Peyer's patch (tissue), 4 donors: Measurements from ENCODE around the gene AKT2. TPM values are rescaled to one million over a fixed set of nuclear protein-coding genes. Genes with fewer than 3 reads are reported as not detected.

Experiments used
- DNase-seq, 3 donors: peaks; one replicate each; pipeline ENCODE4 v3.0.0-alpha.2; 2017 to 2019
- H3K27ac ChIP-seq, 4 donors: fragments of 200-600 bp; sonication (generic); one replicate each; pipeline ENCODE4 v1.5.1; 2016 to 2019
- H3K27me3 ChIP-seq, 2 donors: fragments of 200-600 bp; sonication (generic); one replicate each; pipeline ENCODE4 v1.5.1; 2019
- H3K36me3 ChIP-seq, 3 donors: fragments of 200-600 bp; sonication (generic); one replicate each; pipeline ENCODE4 v1.5.1; 2016 to 2019
- H3K4me1 ChIP-seq, 4 donors: fragments of 200-600 bp; sonication (generic); one replicate each; pipeline ENCODE4 v1.5.1; 2016 to 2019
- H3K4me3 ChIP-seq, 4 donors: fragments of 200-600 bp; sonication (generic); 1 replicate in 3 of 4; 2 replicates in 1 of 4; pipeline ENCODE4 v1.5.1; 2016 to 2019; ENCODE audit warnings: mild to moderate bottlenecking in 1 of 4
- H3K9me3 ChIP-seq, 4 donors: fragments of 200-600 bp; sonication (generic); one replicate each; pipeline ENCODE4 v1.5.1; 2016 to 2019; ENCODE audit warnings: mild to moderate bottlenecking in 1 of 4
- CTCF ChIP-seq, 6 experiments: fragments of 450-650 bp in 4 of 6; fragments of 200-600 bp in 2 of 6; sonication (generic) in 1 of 6; IDR thresholded peaks; one replicate each; pipeline ENCODE4 v1.5.1; 2017 to 2019; ENCODE audit warnings: antibody characterized with exemption in 6 of 6, mild to moderate bottlenecking in 3 of 6, moderate library complexity in 1 of 6
- POLR2A ChIP-seq, 2 donors: fragments of 450-650 bp; IDR thresholded peaks; one replicate each; pipeline ENCODE4 v1.5.1; 2017; ENCODE audit warnings: antibody characterized with exemption in 2 of 2, mild to moderate bottlenecking in 2 of 2, moderate library complexity in 2 of 2
- total RNA-seq, 4 donors: library from RNA; depleted of rRNA; stranded (reverse); fragments of >200 nt; gene quantifications; one replicate each; pipeline ENCODE4 v1.1.0, GENCODE V29; 2016

Gene AKT2
- total RNA-seq, 4 donors from 2014 or later: 67.1 to 146 (median 100) TPM

DNA sequence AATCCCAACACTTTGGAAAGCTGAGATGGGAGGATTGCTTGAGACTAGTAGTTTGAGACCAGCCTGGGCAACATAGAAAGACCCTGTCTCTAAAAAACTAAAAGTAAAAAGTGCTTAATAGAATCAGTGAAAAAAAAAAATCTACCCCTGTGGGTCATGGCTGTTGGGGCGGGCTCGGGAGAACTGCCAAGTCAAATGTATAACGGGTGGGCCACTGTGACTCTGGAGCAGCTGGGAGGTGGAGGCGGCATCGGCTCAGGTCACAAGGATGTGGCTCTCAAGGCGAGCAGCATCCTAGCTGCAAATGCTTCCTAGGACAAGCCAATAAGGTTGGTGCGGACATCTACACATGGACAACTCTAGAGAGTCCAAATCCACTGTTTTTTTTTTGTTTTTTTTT is 32.2 kb upstream of the AKT2 start:
- no peaks in the 10 kb centered on the region for H3K4me1 ChIP-seq
- H3K27me3 ChIP-seq: no peaks in the 10 kb centered on the region
- H3K36me3 ChIP-seq: peaks cover 0 to 21% (median 0%) of the 10 kb centered on the region in 3 donors
- no peak for DNase-seq
- H3K4me3 ChIP-seq: no peak overlapping the region
- no peaks in the 10 kb centered on the region for H3K9me3 ChIP-seq
- H3K27ac ChIP-seq: no peak overlapping the region
- no peak for TF ChIP-seq CTCF (IDR thresholded peaks at IDR 0.05)
- TF ChIP-seq POLR2A (IDR thresholded peaks at IDR 0.05): no peak

DNA sequence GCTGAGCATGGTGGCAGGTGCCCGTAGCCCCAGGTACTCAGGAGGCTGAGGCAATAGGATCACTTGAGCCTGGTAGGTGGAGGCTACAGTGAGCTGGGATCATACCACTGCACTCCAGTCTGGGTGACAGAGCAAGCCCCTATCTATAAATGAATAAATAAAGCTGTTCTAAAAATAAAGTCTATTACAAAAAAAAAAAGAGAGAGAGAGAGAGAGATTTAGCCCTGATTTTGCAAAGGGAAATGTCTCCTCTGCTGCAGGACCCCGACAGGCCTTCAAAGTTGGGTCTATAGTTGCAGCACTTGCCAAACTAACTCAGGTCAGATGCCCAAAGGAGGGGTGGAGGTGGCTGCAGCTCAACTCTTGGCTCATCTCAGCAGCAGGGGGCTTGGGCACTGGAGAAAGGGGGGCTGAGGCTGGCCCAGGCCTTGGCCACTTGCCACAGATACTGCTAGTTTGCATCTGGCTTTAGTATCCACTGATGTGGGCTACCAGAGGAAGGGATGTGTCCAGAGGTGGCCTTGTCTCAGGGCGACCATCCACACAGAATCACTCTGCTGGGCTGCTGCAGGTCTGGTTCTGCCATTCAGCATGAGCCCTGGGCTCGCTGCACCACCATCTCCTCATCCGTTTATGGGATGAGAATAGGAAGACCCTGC is 30.8 kb upstream of the AKT2 start:
- Histone ChIP-seq H3K36me3 (peaks cover 0 to 7% (median 0%) of the 10 kb centered on the region in 3 donors), H3K4me3 (no peak overlapping the region), H3K27me3 (no peaks in the 10 kb centered on the region), H3K4me1 (no peaks in the 10 kb centered on the region), H3K9me3 (no peaks in the 10 kb centered on the region), H3K27ac (no peak overlapping the region)
- DNase-seq: no peak
- no peak for TF ChIP-seq CTCF (IDR thresholded peaks at IDR 0.05)
- TF ChIP-seq POLR2A (IDR thresholded peaks at IDR 0.05): no peak

GRCh38 chr19:40314656-40315055 is 29.5 kb upstream of the AKT2 start:
- no peak overlapping the region for H3K27ac ChIP-seq
- H3K4me1 ChIP-seq: no peaks in the 10 kb centered on the region
- no peaks in the 10 kb centered on the region for H3K36me3 ChIP-seq
- TF ChIP-seq POLR2A (IDR thresholded peaks at IDR 0.05) (no peak), CTCF (IDR thresholded peaks at IDR 0.05) (no peak)
- H3K27me3 ChIP-seq: no peaks in the 10 kb centered on the region
- no peaks in the 10 kb centered on the region for H3K9me3 ChIP-seq
- no peak for DNase-seq
- H3K4me3 ChIP-seq: no peak overlapping the region

- no peaks in the 10 kb centered on the region for H3K36me3 ChIP-seq
- no peak overlapping the region for H3K4me3 ChIP-seq
- H3K27me3 ChIP-seq: no peaks in the 10 kb centered on the region
- no peak for DNase-seq
- no peaks in the 10 kb centered on the region for H3K9me3 ChIP-seq
- no peaks in the 10 kb centered on the region for H3K4me1 ChIP-seq
- no peak overlapping the region for H3K27ac ChIP-seq
- TF ChIP-seq CTCF (IDR thresholded peaks at IDR 0.05): no peak
- TF ChIP-seq POLR2A (IDR thresholded peaks at IDR 0.05): no peak
These were observed 28.3 kb upstream of the AKT2 start for GRCh38 chr19:40313229-40313983.

- Histone ChIP-seq H3K27ac (no peak overlapping the region), H3K27me3 (no peaks in the 10 kb centered on the region)
These were observed 27.4 kb upstream of the AKT2 start for GRCh38 chr19:40312533-40312932.

More at GRCh38 chr19:40312533-40312932, 27.4 kb upstream of the AKT2 start:
- DNase-seq: no peak
- Histone ChIP-seq H3K4me3 (no peak overlapping the region), H3K36me3 (no peaks in the 10 kb centered on the region), H3K9me3 (no peaks in the 10 kb centered on the region), H3K4me1 (no peaks in the 10 kb centered on the region)
- TF ChIP-seq CTCF (IDR thresholded peaks at IDR 0.05) (no peak), POLR2A (IDR thresholded peaks at IDR 0.05) (no peak)
